A549 treated with ZK216348 at 1 μM for 4 hours (cell line): Measurements from ENCODE around the gene MINDY4. TPM values are rescaled to one million over a fixed set of nuclear protein-coding genes. Genes with fewer than 3 reads are reported as not detected.

Experiments used
- total RNA-seq: library from RNA; stranded (reverse); fragments of 200-300 nt; extraction: Qiagen RNA extraction; gene quantifications from 5 replicates; pipeline ENCODE4 v1.2.3, GENCODE V29; 2022; ENCODE audit warnings: low read depth

MINDY4 gene
- total RNA-seq: 2.7 to 2.9 TPM (median 2.7 TPM) in 5 replicates

DNA sequence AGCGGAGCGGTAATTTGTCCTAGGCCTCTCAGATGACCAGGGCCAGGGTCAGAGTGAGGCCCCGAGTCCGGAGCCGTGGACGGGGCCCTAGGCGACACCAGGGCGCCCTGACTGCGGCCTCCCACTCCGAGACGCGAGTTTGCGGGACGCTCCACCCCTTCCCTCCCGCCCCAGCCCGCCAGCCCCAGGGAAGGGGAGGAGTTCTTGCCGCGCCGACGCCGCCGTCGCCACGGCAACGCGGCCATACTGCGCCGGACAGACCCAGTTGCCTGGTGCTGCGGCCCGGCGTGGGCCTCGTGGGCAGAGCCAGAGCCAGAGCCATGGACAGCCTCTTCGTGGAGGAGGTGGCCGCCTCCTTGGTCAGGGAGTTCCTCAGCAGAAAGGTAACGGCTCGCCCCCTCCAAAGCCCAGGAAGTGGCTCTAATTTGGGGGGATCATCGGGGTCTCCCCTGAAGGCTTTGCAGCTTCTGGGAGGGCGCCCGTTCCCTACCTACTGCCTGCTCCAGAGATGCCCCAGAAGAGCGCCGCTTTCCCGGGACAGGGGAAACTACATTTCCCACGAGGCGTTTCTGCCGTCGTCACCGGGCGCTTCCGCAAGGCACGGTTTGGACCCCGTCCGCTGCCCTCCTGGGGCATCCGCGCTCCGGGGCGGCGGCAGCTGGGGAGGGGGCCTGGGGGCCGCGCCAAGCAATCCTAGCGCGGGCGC is at the start of gene MINDY4:
Gene MINDY4 (plus strand): TSS at position 244 of the 706 bp plus-strand sequence. CDS start 77 bp downstream, at position 321.

GRCh38 chr7:30751696-30752273 is 19.4 kb upstream of the MINDY4 start, which contains the start of gene INMT:
Gene INMT (plus strand): TSS chr7:30752135. CDS start chr7:30752151, 16 bp downstream.

GRCh38 chr7:30911561-30911969 is 140.3 kb downstream of the MINDY4 start, which contains the start of gene AQP1:
Gene AQP1 (plus strand): TSS chr7:30911853. CDS start chr7:30911910, 57 bp downstream.

Other genes with a start within 250 kb of the MINDY4 start
- 143 to 185 TPM (median 155 TPM) in 5 replicates for gene GARS1, start 176.5 kb upstream of the MINDY4 start, total RNA-seq
- not detected in 5 replicates for gene CRHR2, start 89.0 kb upstream of the MINDY4 start, total RNA-seq
- not detected in 5 replicates for gene INMT, start 19.3 kb upstream of the MINDY4 start, total RNA-seq
- gene AQP1, start 140.4 kb downstream of the MINDY4 start, total RNA-seq: 0.35 to 0.87 TPM (median 0.46 TPM) in 5 replicates
- not detected in 5 replicates for gene GHRHR, start 192.5 kb downstream of the MINDY4 start, total RNA-seq